Adrenal gland (tissue), 12 donors: ENCODE measurements around the gene ARHGEF37. TPM values are rescaled to one million over a fixed set of nuclear protein-coding genes. Genes with fewer than 3 reads are reported as not detected.

Experiments
- DNase-seq, 7 donors: peaks; one replicate each; pipeline ENCODE4 v3.0.0-alpha.2; 2019 to 2020
- H3K27ac ChIP-seq, 5 donors: fragments of 200-600 bp; sonication (generic) in 4 of 5; 1 replicate in 3 of 5; 2 replicates in 2 of 5; pipeline versions ENCODE4 v1.5.1 to v1.8.0; 2016 to 2020; ENCODE audit warnings: mild to moderate bottlenecking in 1 of 5
- H3K27me3 ChIP-seq: fragments of 200-600 bp; 2 replicates; pipeline ENCODE4 v1.8.0; 2021
- H3K36me3 ChIP-seq, 2 donors: fragments of 200-600 bp; replicated peaks in 1 of 2; 1 replicate in 1 of 2; 2 replicates in 1 of 2; pipeline versions ENCODE4 v1.5.1 to v1.8.0; 2018 to 2022
- H3K4me1 ChIP-seq, 2 donors: fragments of 200-600 bp; replicated peaks in 1 of 2; 1 replicate in 1 of 2; 2 replicates in 1 of 2; pipeline versions ENCODE4 v1.5.1 to v1.8.0; 2018 to 2021
- H3K4me3 ChIP-seq, 4 donors: fragments of 200-600 bp; sonication (generic) in 3 of 4; one replicate each; pipeline ENCODE4 v1.5.1; 2016 to 2018
- H3K9me3 ChIP-seq, 3 donors: fragments of 200-600 bp; sonication (generic) in 1 of 3; replicated peaks in 1 of 3; 1 replicate in 2 of 3; 2 replicates in 1 of 3; pipeline versions ENCODE4 v1.5.1 to v1.8.0; 2016 to 2021
- POLR2A ChIP-seq, 2 donors: fragments of 450-650 bp; IDR thresholded peaks; one replicate each; pipeline ENCODE4 v1.6.1; 2017; ENCODE audit warnings: antibody characterized with exemption in 2 of 2, mild to moderate bottlenecking in 2 of 2, moderate library complexity in 1 of 2
- WGBS, 4 donors: extraction: QIAGEN DNeasy Blood & Tissue Kit in 2 of 4; methylation state at CpG; one replicate each; pipeline versions ENCODE4 v1.1.5 to v1.1.7; 2013 to 2017; 5-methylcytosine and 5-hydroxymethylcytosine counted together
- intact Hi-C, 2 donors: fragments of 100-400 bp; cut with DNase I; formaldehyde crosslinking; loops; one replicate each; pipeline versions ENCODE4 v1.14.1 to v1.15.0; 2022 to 2023
- polyA plus RNA-seq, 3 donors: library from polyadenylated mRNA; stranded (reverse); fragments of 200-250 nt in 2 of 3; fragments of 350-450 nt in 1 of 3; fragmentation: Illumina TruSeq in 1 of 3; extraction: RNeasy Lipid Tissue Mini Kit (QIAGEN cat#74804) in 1 of 3; gene quantifications; one replicate each; pipeline ENCODE4 v1.2.3, GENCODE V29; 2013 to 2014
- total RNA-seq, 9 donors: library from RNA; depleted of rRNA in 4 of 9; stranded (reverse); fragments of >200 nt in 4 of 9; fragments of 120-200 nt in 1 of 9; fragmentation: NEBNext Ultra II Directional in 1 of 9; extraction: Animal tissue kit (Norgen Biotek cat#: 25700) in 1 of 9; gene quantifications; one replicate each; pipeline versions ENCODE4 v1.1.0 to v1.2.4, GENCODE V29; 2013 to 2023
- TF ChIP-seq, protein P1 (sequence below), 6 experiments: fragments of 450-650 bp in 4 of 6; fragments of 200-600 bp in 2 of 6; sonication (generic) in 1 of 6; IDR thresholded peaks; 1 replicate in 5 of 6; 2 replicates in 1 of 6; pipeline versions ENCODE4 v1.5.1 to v1.8.0; 2016 to 2021; ENCODE audit warnings: antibody characterized with exemption in 6 of 6, mild to moderate bottlenecking in 2 of 6, moderate library complexity in 1 of 6
- donor health status: healthy with polysubstance abuse.
- donor health status: Bipolar disorder and iron deficiency.
- donor health status: DM: yes; HTN: yes; CAD: no.
- donor health status: DM: no; HTN: no; CAD: no.
- donor health status: DM: no; HTN: no; CAD: no.
- donor health status: DM: yes; HTN: yes; CAD: no.

The ARHGEF37 gene
- total and polyA plus RNA-seq, 12 donors: 0.83 to 8.4 (median 4.0) TPM

DNA sequence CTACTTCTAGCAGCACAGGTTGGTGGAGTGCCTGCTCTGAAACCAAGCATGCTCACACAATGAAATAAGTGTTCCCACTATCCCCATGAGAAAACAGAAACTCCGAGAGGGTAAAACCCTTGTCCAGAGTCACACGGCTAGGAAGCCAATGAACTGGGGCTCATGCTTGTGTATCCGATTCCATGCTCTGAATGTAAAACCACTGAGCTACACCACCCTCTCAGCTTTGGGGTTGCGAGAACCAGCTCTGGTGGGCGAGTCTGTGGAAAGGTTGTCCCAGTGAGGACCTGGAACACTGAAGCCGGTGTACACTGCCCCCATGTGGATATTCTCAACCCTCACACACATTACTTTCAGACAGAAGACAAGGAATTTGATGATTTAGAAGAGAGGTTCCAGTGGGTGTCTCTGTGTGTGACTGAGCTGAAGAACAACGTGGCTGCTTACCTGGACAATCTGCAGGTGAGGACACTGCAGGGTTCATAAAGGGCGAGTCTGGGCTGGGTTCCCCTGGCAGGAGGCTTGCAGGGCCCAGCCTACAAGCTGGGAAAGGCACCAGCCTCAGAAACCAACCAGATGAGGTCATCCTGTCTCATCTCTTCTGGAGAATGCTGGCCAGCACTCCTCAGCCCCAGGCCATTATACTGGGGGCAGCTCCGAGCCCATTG lies 37.4 kb downstream of the ARHGEF37 start:
- Histone ChIP-seq H3K36me3 (no peaks in the 10 kb centered on the region), H3K9me3 (no peaks in the 10 kb centered on the region), H3K4me3 (no peak overlapping the region), H3K4me1 (no peaks in the 10 kb centered on the region), H3K27ac (no peak overlapping the region), H3K27me3 (no peaks in the 10 kb centered on the region)
- 33 to 53% (median 39%) methylated on average over 4 to 9 of the region's 9 CpGs for WGBS, 4 donors
- TF ChIP-seq POLR2A (IDR thresholded peaks at IDR 0.05): no peak
- TF ChIP-seq, protein P1, sequence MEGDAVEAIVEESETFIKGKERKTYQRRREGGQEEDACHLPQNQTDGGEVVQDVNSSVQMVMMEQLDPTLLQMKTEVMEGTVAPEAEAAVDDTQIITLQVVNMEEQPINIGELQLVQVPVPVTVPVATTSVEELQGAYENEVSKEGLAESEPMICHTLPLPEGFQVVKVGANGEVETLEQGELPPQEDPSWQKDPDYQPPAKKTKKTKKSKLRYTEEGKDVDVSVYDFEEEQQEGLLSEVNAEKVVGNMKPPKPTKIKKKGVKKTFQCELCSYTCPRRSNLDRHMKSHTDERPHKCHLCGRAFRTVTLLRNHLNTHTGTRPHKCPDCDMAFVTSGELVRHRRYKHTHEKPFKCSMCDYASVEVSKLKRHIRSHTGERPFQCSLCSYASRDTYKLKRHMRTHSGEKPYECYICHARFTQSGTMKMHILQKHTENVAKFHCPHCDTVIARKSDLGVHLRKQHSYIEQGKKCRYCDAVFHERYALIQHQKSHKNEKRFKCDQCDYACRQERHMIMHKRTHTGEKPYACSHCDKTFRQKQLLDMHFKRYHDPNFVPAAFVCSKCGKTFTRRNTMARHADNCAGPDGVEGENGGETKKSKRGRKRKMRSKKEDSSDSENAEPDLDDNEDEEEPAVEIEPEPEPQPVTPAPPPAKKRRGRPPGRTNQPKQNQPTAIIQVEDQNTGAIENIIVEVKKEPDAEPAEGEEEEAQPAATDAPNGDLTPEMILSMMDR (IDR thresholded peaks at IDR 0.05): peak; percentile 51 to 68 (median 62)
- DNase-seq: peak; percentile 32 to 73 (median 50)
- intact Hi-C loops: loop anchor here (5.0 to 10.0 kb wide), 2 partner anchors 176 to 244 kb away; partner anchors contain the start of gene IL17B (in 1 of the 2)

DNA sequence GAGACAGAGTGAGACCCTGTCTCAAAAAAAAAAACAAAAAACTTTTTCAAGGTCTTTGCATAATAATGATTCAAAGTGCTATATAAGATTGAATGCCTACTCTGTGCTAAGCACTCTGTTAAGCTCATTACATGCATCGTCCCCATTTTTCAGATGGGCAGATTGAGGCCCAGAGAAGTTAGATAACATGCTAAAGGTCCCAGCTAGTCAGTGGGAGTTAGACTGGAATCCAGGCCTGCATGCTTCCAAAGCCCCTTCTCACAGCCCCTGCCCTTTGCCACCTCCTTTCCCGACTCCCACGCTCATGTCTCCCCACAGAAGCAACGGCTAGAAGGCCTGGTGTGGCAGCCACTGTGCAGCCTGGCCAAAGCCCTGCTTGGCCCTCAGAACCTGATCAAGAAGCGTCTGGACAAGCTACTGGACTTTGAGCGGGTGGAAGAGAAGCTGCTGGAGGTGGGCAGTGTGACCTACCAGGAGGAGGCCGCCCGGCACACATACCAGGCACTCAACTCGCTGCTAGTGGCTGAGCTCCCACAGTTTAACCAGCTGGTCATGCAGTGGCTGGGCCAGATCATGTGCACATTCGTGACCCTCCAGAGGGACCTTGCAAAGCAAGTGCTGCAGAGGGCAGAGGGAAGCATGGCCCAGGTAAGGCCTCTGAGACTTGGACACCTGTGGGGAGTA lies 40.3 kb downstream of the ARHGEF37 start:
- no peaks in the 10 kb centered on the region for H3K36me3 ChIP-seq
- no peaks in the 10 kb centered on the region for H3K27me3 ChIP-seq
- no peaks in the 10 kb centered on the region for H3K9me3 ChIP-seq
- no peak overlapping the region for H3K27ac ChIP-seq
- intact Hi-C loops: no loop called here
- no peak overlapping the region for H3K4me3 ChIP-seq
- DNase-seq: no peak
- H3K4me1 ChIP-seq: no peaks in the 10 kb centered on the region
- WGBS, 4 donors: 91 to 97% (median 94%) methylated on average over 3 to 10 of the region's 10 CpGs
- TF ChIP-seq, protein P1 (IDR thresholded peaks at IDR 0.05): no peak
- TF ChIP-seq POLR2A (IDR thresholded peaks at IDR 0.05): no peak

DNA sequence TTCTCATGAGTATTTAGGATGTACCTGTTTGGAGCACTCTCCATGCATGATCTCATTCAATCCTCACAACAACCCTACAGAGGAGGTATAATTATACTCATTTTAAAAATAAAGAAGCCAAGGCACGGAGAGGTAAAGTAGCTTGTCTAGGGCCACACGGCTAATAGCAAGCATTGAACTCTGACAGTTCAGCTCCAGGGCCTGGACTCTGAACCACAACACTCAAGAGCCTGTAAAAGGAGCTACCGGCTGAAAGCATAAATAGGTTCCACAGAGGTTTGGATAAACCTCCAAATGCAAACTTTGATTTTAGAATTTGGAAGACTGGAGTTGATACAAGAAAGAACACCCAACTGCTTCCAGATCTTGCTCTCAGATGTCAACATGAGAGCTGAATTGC lies 41.2 kb downstream of the ARHGEF37 start:
- Histone ChIP-seq H3K27me3 (no peaks in the 10 kb centered on the region), H3K36me3 (no peaks in the 10 kb centered on the region), H3K4me3 (no peak overlapping the region), H3K27ac (no peak overlapping the region), H3K4me1 (no peaks in the 10 kb centered on the region), H3K9me3 (no peaks in the 10 kb centered on the region)
- DNase-seq: no peak
- 85 to 95% (median 94%) methylated on average over 3 of the region's 3 CpGs for WGBS, 4 donors
- intact Hi-C loops: no loop called here
- no peak for TF ChIP-seq POLR2A (IDR thresholded peaks at IDR 0.05)
- TF ChIP-seq, protein P1 (IDR thresholded peaks at IDR 0.05): no peak

DNA sequence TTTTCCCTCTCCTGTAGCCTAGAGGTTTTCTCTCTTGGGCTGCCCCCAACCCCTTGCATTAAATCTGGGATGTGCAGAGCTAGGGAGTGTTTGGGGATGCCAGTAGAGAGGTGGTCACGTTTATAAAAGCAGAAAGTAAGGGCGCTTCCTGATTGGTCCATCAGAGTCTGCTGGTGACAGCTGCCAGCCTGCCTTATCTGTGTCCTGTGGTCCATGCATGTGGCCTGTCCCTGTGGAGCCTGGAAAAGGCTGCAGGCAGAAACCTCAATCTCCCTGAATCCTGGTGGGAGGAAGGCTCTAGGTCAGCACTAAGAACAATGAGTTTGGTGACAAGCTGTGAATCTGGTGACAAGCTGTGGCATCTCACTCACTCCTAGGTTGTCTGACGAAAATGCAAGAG lies 42.2 kb downstream of the ARHGEF37 start:
- no peaks in the 10 kb centered on the region for H3K36me3 ChIP-seq

More for the DNA sequence above, 42.2 kb downstream of the ARHGEF37 start:
- H3K4me3 ChIP-seq: no peak overlapping the region
- H3K27ac ChIP-seq: peak overlapping the region in 1 of 5 donors; percentile 5
- intact Hi-C loops: no loop called here
- H3K9me3 ChIP-seq: no peaks in the 10 kb centered on the region
- no peaks in the 10 kb centered on the region for H3K4me1 ChIP-seq
- 58 to 82% (median 74%) methylated on average over 3 of the region's 3 CpGs for WGBS, 4 donors
- TF ChIP-seq, protein P1 (IDR thresholded peaks at IDR 0.05): no peak
- no peak for TF ChIP-seq POLR2A (IDR thresholded peaks at IDR 0.05)
- no peak for DNase-seq
- H3K27me3 ChIP-seq: no peaks in the 10 kb centered on the region
